HCT116 (cell line): ENCODE results near the gene AASDH.

Experiments used
- CTCF ChIP-seq, 3 experiments: fragments of 200-600 bp in 1 of 3; sonication (generic) in 1 of 3; IDR thresholded peaks in 2 of 3; conservative IDR thresholded peaks in 1 of 3; 2 replicates each; pipeline ENCODE4 v1.5.1; 2012 to 2017; ENCODE audit warnings: low read depth in 2 of 3, low read length in 2 of 3, antibody characterized with exemption in 1 of 3, borderline replicate concordance in 1 of 3, control low read depth in 1 of 3, mild to moderate bottlenecking in 1 of 3, mixed read lengths in 1 of 3, mixed run types in 1 of 3, moderate library complexity in 1 of 3; ENCODE audit not compliant: insufficient read depth in 1 of 3
- EGR1 ChIP-seq: IDR thresholded peaks from 2 replicates; pipeline ENCODE4 v1.6.1; 2012; ENCODE audit warnings: low read depth
- EZH2 ChIP-seq: fragments of 200-600 bp; sonication (generic); IDR thresholded peaks from 2 replicates; pipeline ENCODE4 v1.6.1; 2017; ENCODE audit warnings: antibody characterized with exemption, mixed run types
- POLR2A ChIP-seq: IDR thresholded peaks from 2 replicates; pipeline ENCODE4 v1.7.0; 2011; ENCODE audit warnings: borderline replicate concordance; ENCODE audit not compliant: insufficient read depth, insufficient read length; ENCODE audit errors: extremely low read depth
- RAD21 ChIP-seq: IDR thresholded peaks from 2 replicates; pipeline ENCODE4 v1.6.1; 2012; ENCODE audit warnings: low read depth, mild to moderate bottlenecking

- TF ChIP-seq POLR2A (no peak), CTCF (IDR thresholded peaks at IDR 0.05 in 2 of 3, conservative IDR thresholded peaks at IDR 0.05 in 1 of 3; ENCODE audit: borderline replicate concordance in 1 of 3, insufficient read depth in 1 of 3, low read depth in 2 of 3, low read length in 2 of 3) (no peak), EGR1 (no peak), RAD21 (no peak), EZH2 (no peak)
These were observed 90.8 kb downstream of the AASDH start for GRCh38 chr4:56296526-56296925.
